Left lung (tissue), 14 donors: ENCODE results near the gene PTCD2. TPM values are rescaled to one million over a fixed set of nuclear protein-coding genes. Genes with fewer than 3 reads are reported as not detected.
A peak's percentile ranks its signal among the peaks of the same experiment; 100 is the strongest.

ENCODE experiments used
- ATAC-seq: fragments of 200-7000 bp; cut with Tn5 transposase; one replicate; pipeline ENCODE4 v1.9.1; 2020; ENCODE audit warnings: moderate library complexity
- DNase-seq, 4 donors: peaks; one replicate each; pipeline ENCODE4 v3.0.0-alpha.2; 2013 to 2020
- H3K27ac ChIP-seq, 2 donors: fragments of 200-600 bp; sonication (generic) in 1 of 2; one replicate each; pipeline versions ENCODE4 v1.5.0 to v1.8.0; 2020 to 2021
- H3K27me3 ChIP-seq, 2 donors: fragments of 200-600 bp; sonication (generic) in 1 of 2; one replicate each; pipeline versions ENCODE4 v1.5.0 to v1.8.0; 2020 to 2021
- H3K36me3 ChIP-seq, 2 donors: fragments of 200-600 bp; sonication (generic) in 1 of 2; one replicate each; pipeline versions ENCODE4 v1.5.0 to v1.8.0; 2020 to 2021
- H3K4me1 ChIP-seq, 2 donors: fragments of 200-600 bp; one replicate each; pipeline ENCODE4 v1.8.0; 2021
- H3K4me3 ChIP-seq, 2 donors: fragments of 200-600 bp; sonication (generic) in 1 of 2; one replicate each; pipeline versions ENCODE4 v1.5.0 to v1.8.0; 2020 to 2021; ENCODE audit warnings: mild to moderate bottlenecking in 1 of 2
- H3K9me3 ChIP-seq, 2 donors: fragments of 200-600 bp; sonication (generic) in 1 of 2; one replicate each; pipeline versions ENCODE4 v1.5.0 to v1.8.0; 2020 to 2021
- CTCF ChIP-seq, 2 donors: fragments of 200-600 bp; sonication (generic) in 1 of 2; IDR thresholded peaks; one replicate each; pipeline versions ENCODE4 v1.5.0 to v1.8.0; 2021; ENCODE audit warnings: antibody characterized with exemption in 2 of 2
- intact Hi-C, 2 donors: fragments of 100-400 bp; cut with DNase I; formaldehyde crosslinking; loops; one replicate each; pipeline versions ENCODE4 v1.11.2 to v1.14.2; 2022
- long read RNA-seq, 12 donors: library from polyadenylated mRNA in 2 of 12; unstranded in 2 of 12; transcript quantifications; one replicate each; pipeline ENCODE4 v2.0.0 and lab custom pipeline, GENCODE V29; 2019 to 2026
- polyA plus RNA-seq, 6 donors: library from polyadenylated mRNA; unstranded; fragments of 120-200 nt; gene quantifications; one replicate each; pipeline ENCODE4 v1.2.1, GENCODE V29; 2013; ENCODE audit not compliant: insufficient read length in 6 of 6
- total RNA-seq, 2 donors: library from RNA; stranded (reverse); fragmentation: NEBNext Ultra II Directional; extraction: Animal tissue kit (Norgen Biotek cat#: 25700); gene quantifications; one replicate each; pipeline ENCODE4 v1.2.1, GENCODE V29; 2021
- donor health status: DM: no; HTN: yes; CAD: no.
- donor health status: DM: no; HTN: no; CAD: no.

The PTCD2 gene, protein sequence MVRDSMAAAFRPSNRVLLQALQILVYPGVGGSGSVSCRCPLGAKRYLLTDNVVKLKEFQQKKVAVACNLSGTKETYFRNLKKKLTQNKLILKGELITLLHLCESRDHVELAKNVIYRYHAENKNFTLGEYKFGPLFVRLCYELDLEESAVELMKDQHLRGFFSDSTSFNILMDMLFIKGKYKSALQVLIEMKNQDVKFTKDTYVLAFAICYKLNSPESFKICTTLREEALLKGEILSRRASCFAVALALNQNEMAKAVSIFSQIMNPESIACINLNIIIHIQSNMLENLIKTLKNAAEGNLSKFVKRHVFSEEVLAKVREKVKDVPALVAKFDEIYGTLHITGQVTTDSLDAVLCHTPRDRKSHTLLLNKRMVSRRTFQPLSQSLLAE
- total RNA-seq = 1 to 10 TPM; 7.6 to 7.9 TPM
- polyA plus RNA-seq = 10 to 100 TPM in 4 of 6 donors, 1 to 10 TPM in 2; 9.3 to 12.6 (median 12.3) TPM
- long read RNA-seq, donor 1, full-length matches to known transcripts = 3 of 3 reads
- long read RNA-seq, donor 1, partial matches to known transcripts = 0 of 3 reads
- long read RNA-seq, donor 1, other reads (novel, unspliced or antisense) = 0 of 3 reads
- long read RNA-seq, donor 2, full-length matches to known transcripts = 4 of 4 reads
- long read RNA-seq, donor 2, partial matches to known transcripts = 0 of 4 reads
- long read RNA-seq, donor 2, other reads (novel, unspliced or antisense) = 0 of 4 reads
- long read RNA-seq, donor 3, full-length matches to known transcripts = 2 of 2 reads
- long read RNA-seq, donor 3, partial matches to known transcripts = 0 of 2 reads
- long read RNA-seq, donor 3, other reads (novel, unspliced or antisense) = 0 of 2 reads
- long read RNA-seq, donor 4, partial matches to known transcripts = 1 of 1 reads
- long read RNA-seq, donor 4, other reads (novel, unspliced or antisense) = 0 of 1 reads
- long read RNA-seq, donor 5, full-length matches to known transcripts = 2 of 2 reads
- long read RNA-seq, donor 5, partial matches to known transcripts = 0 of 2 reads
- long read RNA-seq, donor 5, other reads (novel, unspliced or antisense) = 0 of 2 reads
- long read RNA-seq, donor 6, full-length matches to known transcripts = 2 of 2 reads
- long read RNA-seq, donor 6, partial matches to known transcripts = 0 of 2 reads
- long read RNA-seq, donor 6, other reads (novel, unspliced or antisense) = 0 of 2 reads
- long read RNA-seq, donor 7, full-length matches to known transcripts = 5 of 5 reads
- long read RNA-seq, donor 7, partial matches to known transcripts = 0 of 5 reads
- long read RNA-seq, donor 7, other reads (novel, unspliced or antisense) = 0 of 5 reads
- long read RNA-seq, donor 8, full-length matches to known transcripts = 5 of 5 reads
- long read RNA-seq, donor 8, partial matches to known transcripts = 0 of 5 reads
- long read RNA-seq, donor 8, other reads (novel, unspliced or antisense) = 0 of 5 reads
- long read RNA-seq, donor 9 = 0 reads
- long read RNA-seq, donor 10, full-length matches to known transcripts = 3 of 3 reads
- long read RNA-seq, donor 10, partial matches to known transcripts = 0 of 3 reads
- long read RNA-seq, donor 10, other reads (novel, unspliced or antisense) = 0 of 3 reads
- long read RNA-seq, donor 11, partial matches to known transcripts = 0 of 1 reads
- long read RNA-seq, donor 11, other reads (novel, unspliced or antisense) = 0 of 1 reads
- long read RNA-seq, donor 12, full-length matches to known transcripts = 3 of 3 reads
- long read RNA-seq, donor 12, partial matches to known transcripts = 0 of 3 reads
- long read RNA-seq, donor 12, other reads (novel, unspliced or antisense) = 0 of 3 reads

GRCh38 chr5:72319976-72320752, at the start of gene PTCD2, which contains the start of gene MRPS27:
Gene PTCD2, plus strand, starts transcription at chr5:72320373. Its CDS starts 10 bp downstream, at chr5:72320383.
Gene MRPS27, minus strand, starts transcription at chr5:72320240. Its CDS starts 19 bp downstream, at chr5:72320221.
- intact Hi-C loops = no loop called here
- H3K36me3 ChIP-seq = peaks cover 0 to 20% of the 10 kb centered on the region in 2 donors
- ATAC-seq = peak; percentile 100

DNA sequence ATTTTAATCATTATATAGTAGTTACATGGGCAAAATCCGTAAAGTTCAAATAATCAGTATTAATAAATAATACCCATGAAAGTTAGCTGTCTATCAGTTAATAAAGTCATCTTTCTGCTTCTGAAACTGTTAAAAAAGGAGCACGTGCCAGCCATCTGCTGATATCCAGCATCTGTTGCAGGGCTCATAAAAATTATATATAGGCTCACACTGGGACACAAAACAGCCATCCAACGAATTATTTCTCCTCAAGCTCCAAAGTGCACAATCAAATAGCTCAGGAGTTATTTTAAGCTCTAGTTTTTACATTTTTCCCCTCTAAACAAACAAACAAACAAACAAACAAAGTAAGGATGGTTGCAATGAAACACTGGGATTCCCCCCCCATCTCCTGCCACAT, 48.5 kb upstream of the PTCD2 start:
- no peak overlapping the region for H3K4me3 ChIP-seq
- no peak overlapping the region for H3K27ac ChIP-seq
- intact Hi-C loops = no loop called here
- no peak for DNase-seq
- no peaks in the 10 kb centered on the region for H3K9me3 ChIP-seq
- no peak for ATAC-seq
- no peak for TF ChIP-seq CTCF (IDR thresholded peaks at IDR 0.05)
- H3K36me3 ChIP-seq = no peaks in the 10 kb centered on the region
- no peaks in the 10 kb centered on the region for H3K27me3 ChIP-seq
- no peaks in the 10 kb centered on the region for H3K4me1 ChIP-seq

More at GRCh38 chr5:72319976-72320752, at the start of gene PTCD2, which contains the start of gene MRPS27:
- no peaks in the 10 kb centered on the region for H3K27me3 ChIP-seq
- H3K4me3 ChIP-seq = peak within 1 kb of the TSS; percentile 63 to 77
- peaks cover 0 to 38% of the 10 kb centered on the region in 2 donors for H3K4me1 ChIP-seq
- TF ChIP-seq CTCF (IDR thresholded peaks at IDR 0.05) = no peak
- H3K9me3 ChIP-seq = no peaks in the 10 kb centered on the region
- peak within 1 kb of the TSS; percentile 67 to 81 for H3K27ac ChIP-seq
- peak; percentile 95 to 98 (median 96) for DNase-seq

GRCh38 chr5:72272398-72272797, 47.8 kb upstream of the PTCD2 start:
- H3K36me3 ChIP-seq = no peaks in the 10 kb centered on the region
- no peak overlapping the region for H3K4me3 ChIP-seq
- H3K9me3 ChIP-seq = no peaks in the 10 kb centered on the region
- no peak overlapping the region for H3K27ac ChIP-seq
- ATAC-seq = no peak
- intact Hi-C loops = no loop called here
- no peaks in the 10 kb centered on the region for H3K27me3 ChIP-seq
- no peak for TF ChIP-seq CTCF (IDR thresholded peaks at IDR 0.05)
- no peaks in the 10 kb centered on the region for H3K4me1 ChIP-seq
- no peak for DNase-seq

- H3K9me3 ChIP-seq = no peaks in the 10 kb centered on the region
- H3K27me3 ChIP-seq = no peaks in the 10 kb centered on the region
- no peak for TF ChIP-seq CTCF (IDR thresholded peaks at IDR 0.05)
- intact Hi-C loops = no loop called here
- H3K4me1 ChIP-seq = no peaks in the 10 kb centered on the region
- ATAC-seq (no peak), DNase-seq (no peak)
- no peak overlapping the region for H3K27ac ChIP-seq
- H3K36me3 ChIP-seq = no peaks in the 10 kb centered on the region
- no peak overlapping the region for H3K4me3 ChIP-seq
Measured at GRCh38 chr5:72273547-72273946, 46.6 kb upstream of the PTCD2 start.
